ENCODE results near the gene CACNA2D3. TPM values are rescaled to one million over a fixed set of nuclear protein-coding genes. Genes with fewer than 3 reads are reported as not detected.
"Not testable (repeated sequence)": the region's sequence is repeated elsewhere in the genome, so short reads cannot be mapped to it uniquely, and the experiment has no call there.

The CACNA2D3 gene
- total RNA-seq, 1 donor: 4.3 TPM

DNA sequence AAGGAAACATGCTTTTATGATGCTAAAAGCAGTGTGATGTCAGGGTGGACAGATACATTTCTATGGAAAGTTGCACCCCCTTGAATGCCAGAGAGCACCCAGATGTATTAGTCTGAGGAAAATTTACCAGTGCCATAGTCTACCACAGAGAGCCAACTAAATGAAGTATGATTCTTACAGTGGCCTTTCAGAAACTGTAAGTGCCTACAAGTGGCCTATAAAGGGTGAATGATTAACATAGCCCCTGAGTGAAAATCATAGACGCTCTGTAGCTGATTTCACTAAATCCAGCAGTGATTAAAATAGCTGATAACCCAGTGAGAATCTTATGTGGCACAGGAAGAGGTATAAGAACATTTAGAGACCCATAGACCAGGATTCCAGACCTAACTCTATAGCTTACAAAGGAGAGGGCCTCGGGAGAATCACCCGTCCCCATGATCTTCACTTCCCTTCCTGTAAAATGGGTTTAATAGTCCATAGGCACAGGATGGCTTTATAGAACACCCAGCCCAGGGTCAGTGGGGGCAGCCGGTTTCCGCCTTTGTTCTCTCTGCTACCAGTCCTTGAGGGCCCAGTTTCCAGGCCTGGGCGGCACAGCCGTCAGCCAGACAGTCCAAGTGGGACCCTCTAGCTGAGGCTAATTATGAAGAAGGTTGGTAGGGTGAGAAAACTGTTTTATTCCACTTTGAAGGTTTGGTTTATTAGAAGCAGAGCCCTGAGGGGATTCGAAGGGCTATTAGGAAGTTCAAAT is 35.5 kb upstream of the CACNA2D3 start:
- H3K4me3 ChIP-seq (ENCODE audit: low read depth, low read length): no peak overlapping the region
- DNase-seq (ENCODE audit: low read depth): no peak
- TF ChIP-seq, protein P1, sequence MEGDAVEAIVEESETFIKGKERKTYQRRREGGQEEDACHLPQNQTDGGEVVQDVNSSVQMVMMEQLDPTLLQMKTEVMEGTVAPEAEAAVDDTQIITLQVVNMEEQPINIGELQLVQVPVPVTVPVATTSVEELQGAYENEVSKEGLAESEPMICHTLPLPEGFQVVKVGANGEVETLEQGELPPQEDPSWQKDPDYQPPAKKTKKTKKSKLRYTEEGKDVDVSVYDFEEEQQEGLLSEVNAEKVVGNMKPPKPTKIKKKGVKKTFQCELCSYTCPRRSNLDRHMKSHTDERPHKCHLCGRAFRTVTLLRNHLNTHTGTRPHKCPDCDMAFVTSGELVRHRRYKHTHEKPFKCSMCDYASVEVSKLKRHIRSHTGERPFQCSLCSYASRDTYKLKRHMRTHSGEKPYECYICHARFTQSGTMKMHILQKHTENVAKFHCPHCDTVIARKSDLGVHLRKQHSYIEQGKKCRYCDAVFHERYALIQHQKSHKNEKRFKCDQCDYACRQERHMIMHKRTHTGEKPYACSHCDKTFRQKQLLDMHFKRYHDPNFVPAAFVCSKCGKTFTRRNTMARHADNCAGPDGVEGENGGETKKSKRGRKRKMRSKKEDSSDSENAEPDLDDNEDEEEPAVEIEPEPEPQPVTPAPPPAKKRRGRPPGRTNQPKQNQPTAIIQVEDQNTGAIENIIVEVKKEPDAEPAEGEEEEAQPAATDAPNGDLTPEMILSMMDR (IDR thresholded peaks at IDR 0.05; ENCODE audit: insufficient read depth, low read depth, low read length): no peak

DNA sequence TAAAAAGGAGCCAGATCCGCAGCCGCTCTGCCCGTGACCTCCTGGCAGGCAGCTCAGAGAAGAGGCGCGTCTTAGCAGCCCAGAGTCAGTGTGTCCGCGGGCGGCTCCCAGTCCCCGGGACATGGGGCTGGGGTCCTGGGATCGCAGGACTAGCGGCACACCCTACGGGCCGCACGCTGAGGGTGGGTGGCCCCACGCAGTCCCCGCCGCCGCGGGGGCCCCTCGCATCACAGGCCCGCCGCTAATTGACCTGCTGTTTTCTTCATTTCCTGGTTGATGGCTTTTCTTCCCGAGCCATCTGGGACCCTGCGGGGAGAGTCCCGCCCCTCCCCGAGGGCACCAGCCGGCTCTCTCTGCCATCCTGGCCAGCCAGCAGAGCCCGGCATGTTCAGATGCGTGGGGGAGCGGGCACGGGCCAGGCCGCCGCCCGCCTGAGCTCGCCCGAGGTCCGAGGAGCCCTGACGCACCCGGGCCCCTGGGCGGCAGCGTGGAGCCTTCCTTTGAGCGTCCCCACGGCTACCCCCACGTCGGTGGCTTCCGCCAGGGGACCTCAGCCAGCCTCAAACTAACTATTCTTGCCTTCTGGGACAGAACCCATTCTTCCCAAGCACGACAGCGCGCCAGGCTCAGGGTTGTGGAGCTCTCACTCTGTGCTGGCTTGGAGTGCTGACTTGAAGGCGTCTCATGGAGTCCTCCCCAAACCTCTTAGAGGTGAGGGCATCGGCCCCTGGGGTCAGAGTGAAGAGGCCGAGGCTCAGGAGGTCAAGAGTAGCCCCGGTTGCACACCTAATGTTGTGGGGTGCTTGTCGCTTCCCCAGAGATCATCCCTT is 34.6 kb upstream of the CACNA2D3 start:
- no peak overlapping the region for H3K4me3 ChIP-seq (ENCODE audit: low read depth, low read length)
- TF ChIP-seq, protein P1 (IDR thresholded peaks at IDR 0.05; ENCODE audit: insufficient read depth, low read depth, low read length): no peak
- DNase-seq (ENCODE audit: low read depth): no peak

DNA sequence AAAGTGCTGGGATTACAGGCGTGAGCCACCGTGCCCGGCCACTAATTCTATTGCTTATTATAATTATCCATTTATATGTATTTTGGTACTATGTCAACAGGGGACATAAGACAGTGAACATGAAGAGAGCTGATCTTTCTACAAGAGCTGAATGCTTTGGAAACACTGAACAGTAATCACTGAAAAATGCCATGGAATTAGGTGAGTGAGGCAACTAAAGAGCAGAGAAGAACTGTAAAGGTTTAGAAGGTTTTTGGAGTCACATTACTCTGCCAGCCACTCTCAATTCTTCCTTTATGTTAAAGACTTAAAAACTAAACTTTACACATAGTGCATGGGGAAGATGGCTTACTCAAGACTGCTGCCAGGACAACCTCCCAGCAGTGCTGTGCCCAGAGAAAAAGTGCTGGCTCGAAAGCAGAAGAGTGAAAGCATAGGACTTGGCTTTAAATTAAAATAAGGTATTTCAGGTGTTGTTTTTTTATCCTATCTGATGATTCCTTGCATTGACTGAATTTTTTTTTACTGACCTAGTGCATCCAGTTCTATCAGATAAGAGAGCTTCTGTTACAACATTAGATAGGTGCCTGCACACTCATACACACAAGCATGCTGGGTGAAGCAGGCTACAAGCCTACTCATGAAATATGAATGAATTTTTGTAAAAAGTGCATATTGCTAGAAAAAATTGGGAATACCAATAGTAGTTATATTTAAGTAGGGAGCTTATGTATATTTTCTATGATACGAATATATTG is 28.7 kb upstream of the CACNA2D3 start:
- no peak overlapping the region for H3K4me3 ChIP-seq (ENCODE audit: low read depth, low read length)
- no peak for DNase-seq (ENCODE audit: low read depth)
- TF ChIP-seq, protein P1 (IDR thresholded peaks at IDR 0.05; ENCODE audit: insufficient read depth, low read depth, low read length): no peak

DNA sequence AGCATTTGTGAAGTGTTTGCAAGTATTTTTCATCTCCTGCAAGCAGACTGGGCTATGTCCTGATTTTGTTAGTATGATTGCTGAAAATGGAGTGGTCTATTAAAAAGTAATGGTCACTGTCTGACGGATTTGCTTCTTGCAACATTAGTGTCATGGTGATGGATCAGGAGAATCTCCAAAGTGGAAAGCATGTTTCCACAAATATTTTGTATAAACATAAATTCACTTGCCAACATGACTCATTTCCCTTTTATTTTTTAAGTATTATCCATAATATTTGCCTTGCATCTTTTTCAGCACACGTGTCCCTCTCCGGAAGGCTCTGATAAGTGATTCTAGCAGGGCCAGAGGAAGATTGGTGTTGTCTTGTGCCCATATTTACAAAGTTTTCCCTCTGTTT is 27.4 kb upstream of the CACNA2D3 start:
- TF ChIP-seq, protein P1 (IDR thresholded peaks at IDR 0.05; ENCODE audit: insufficient read depth, low read depth, low read length): no peak
- DNase-seq (ENCODE audit: low read depth): peak; percentile 1
- no peak overlapping the region for H3K4me3 ChIP-seq (ENCODE audit: low read depth, low read length)

DNA sequence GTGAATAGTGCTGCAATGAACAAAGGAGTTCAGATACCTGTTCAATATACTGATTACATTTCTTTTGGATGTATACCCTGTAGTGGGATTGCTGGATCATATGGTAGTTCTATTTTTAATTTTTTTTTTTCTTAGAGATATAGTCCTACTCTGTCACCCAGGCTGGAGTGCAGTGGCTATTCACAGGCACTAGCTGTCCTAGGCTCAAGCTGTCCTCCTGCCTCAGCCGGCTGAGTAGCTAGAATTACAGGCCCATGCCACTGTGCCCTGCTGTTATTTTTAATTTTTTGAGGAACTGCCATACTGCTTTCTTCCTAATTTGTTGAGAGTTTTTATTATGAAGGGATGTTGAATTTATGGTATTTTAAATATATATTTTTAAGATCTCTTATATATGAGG is 23.0 kb upstream of the CACNA2D3 start:
- no peak for DNase-seq (ENCODE audit: low read depth)
- TF ChIP-seq, protein P1 (IDR thresholded peaks at IDR 0.05; ENCODE audit: insufficient read depth, low read depth, low read length): no peak
- H3K4me3 ChIP-seq (ENCODE audit: low read depth, low read length): no peak overlapping the region

DNA sequence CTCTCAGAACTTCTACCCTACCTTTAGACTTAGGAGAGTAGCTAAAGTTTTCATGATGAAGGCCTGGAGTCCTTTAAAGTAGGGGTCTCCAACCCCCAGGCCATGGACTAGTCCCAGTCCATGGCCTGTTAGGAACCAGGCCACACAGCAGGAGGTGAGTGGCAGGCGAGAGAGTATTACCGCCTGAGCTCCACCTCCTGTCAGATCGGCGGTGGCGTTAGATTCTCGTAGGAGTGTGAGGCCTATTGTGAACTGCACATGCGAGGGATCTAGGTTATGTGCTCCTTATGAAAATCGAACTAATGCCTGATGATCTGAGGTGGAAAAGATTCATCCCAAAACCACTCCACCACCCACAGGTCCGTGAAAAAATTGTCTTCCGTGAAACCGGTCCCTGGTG is 18.3 kb upstream of the CACNA2D3 start:
- TF ChIP-seq, protein P1 (IDR thresholded peaks at IDR 0.05; ENCODE audit: insufficient read depth, low read depth, low read length): no peak
- no peak overlapping the region for H3K4me3 ChIP-seq (ENCODE audit: low read depth, low read length)

DNA sequence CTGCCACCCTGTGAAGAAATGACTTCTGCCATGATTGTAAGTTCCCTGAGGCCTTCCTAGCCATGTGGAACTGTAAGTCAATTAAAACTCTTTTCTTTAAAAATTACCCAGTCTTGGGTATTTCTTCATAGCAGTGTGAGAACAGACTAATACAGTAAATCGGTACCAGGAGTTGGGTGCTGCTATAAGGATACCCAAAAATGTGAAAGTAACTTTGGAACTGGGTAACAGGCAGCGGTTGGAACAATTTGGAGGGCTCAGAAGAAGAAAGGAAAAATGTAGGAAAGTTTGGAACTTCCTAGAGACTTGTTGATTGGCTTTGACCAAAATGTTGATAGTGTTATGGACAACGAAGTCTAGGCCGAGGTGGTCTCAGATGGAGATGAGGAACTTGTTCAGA is 6.2 kb upstream of the CACNA2D3 start:
- H3K4me3 ChIP-seq (ENCODE audit: low read depth, low read length); DNase-seq (ENCODE audit: low read depth): not testable (repeated sequence)

More for the DNA sequence above, 18.3 kb upstream of the CACNA2D3 start:
- DNase-seq (ENCODE audit: low read depth): no peak
